Progenitor cell of endocrine pancreas (in vitro differentiated cells): ENCODE measurements around the gene TMEM240. TPM values are rescaled to one million over a fixed set of nuclear protein-coding genes. Genes with fewer than 3 reads are reported as not detected.
"Not testable (repeated sequence)": the region's sequence is repeated elsewhere in the genome, so short reads cannot be mapped to it uniquely, and the experiment has no call there.

Experiments used
- DNase-seq: peaks from one replicate; pipeline ENCODE4 v3.0.0; 2021; ENCODE audit warnings: low spot score; ENCODE audit not compliant: unreplicated experiment
- H3K27ac Mint-ChIP-seq: 2 replicates; pipeline ENCODE4 v1.8.0; 2021; ENCODE audit warnings: mild to moderate bottlenecking, moderate library complexity, mixed read lengths
- H3K27me3 Mint-ChIP-seq: 2 replicates; pipeline ENCODE4 v1.8.0; 2021; ENCODE audit warnings: mixed read lengths
- H3K36me3 Mint-ChIP-seq: 2 replicates; pipeline ENCODE4 v1.8.0; 2022; ENCODE audit warnings: mixed read lengths; ENCODE audit not compliant: insufficient read depth
- H3K4me1 Mint-ChIP-seq: 2 replicates; pipeline ENCODE4 v1.8.0; 2021; ENCODE audit warnings: low read depth, mixed read lengths
- H3K4me3 Mint-ChIP-seq: 2 replicates; pipeline ENCODE4 v1.8.0; 2021; ENCODE audit warnings: low read depth, mild to moderate bottlenecking, moderate library complexity, mixed read lengths
- H3K9me3 Mint-ChIP-seq: 2 replicates; pipeline ENCODE4 v1.8.0; 2021; ENCODE audit warnings: low read depth, mixed read lengths
- total RNA-seq: library from RNA; stranded (reverse); gene quantifications from 2 replicates; pipeline ENCODE4 v1.2.1, GENCODE V29; 2021
- TF ChIP-seq, protein P1 (sequence below): fragments of 200-600 bp; sonication (generic); IDR thresholded peaks from one replicate; pipeline ENCODE4 v1.5.0; 2021; ENCODE audit warnings: antibody characterized with exemption, mild to moderate bottlenecking; ENCODE audit not compliant: unreplicated experiment

Gene TMEM240
- total RNA-seq, 1 donor from 2014 or later, result 6.6 TPM

DNA sequence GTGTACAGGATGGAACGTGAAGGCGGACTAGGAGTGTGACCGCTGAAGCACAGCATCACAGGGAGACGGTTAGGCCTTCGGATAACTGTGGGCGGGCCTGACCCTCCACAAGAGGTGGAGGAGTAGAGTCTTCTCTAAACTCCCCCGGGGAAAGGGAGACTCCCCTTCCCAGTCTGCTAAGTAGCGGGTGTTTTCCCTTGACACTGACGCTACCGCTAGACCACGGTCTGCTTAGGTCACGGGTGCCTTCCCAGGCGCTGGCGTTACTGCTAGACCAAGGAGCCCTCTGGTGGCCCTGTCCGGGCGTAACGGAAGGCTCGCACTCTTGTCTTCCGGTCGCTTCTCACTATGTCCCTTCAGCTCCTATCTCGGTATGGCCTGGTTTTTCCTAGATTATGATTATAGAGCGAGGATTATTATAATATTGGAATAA, 35.0 kb downstream of the TMEM240 start:
- H3K36me3 Mint-ChIP-seq, H3K27me3 Mint-ChIP-seq, H3K4me1 Mint-ChIP-seq, H3K9me3 Mint-ChIP-seq, DNase-seq: not testable (repeated sequence)
- TF ChIP-seq, protein P1, sequence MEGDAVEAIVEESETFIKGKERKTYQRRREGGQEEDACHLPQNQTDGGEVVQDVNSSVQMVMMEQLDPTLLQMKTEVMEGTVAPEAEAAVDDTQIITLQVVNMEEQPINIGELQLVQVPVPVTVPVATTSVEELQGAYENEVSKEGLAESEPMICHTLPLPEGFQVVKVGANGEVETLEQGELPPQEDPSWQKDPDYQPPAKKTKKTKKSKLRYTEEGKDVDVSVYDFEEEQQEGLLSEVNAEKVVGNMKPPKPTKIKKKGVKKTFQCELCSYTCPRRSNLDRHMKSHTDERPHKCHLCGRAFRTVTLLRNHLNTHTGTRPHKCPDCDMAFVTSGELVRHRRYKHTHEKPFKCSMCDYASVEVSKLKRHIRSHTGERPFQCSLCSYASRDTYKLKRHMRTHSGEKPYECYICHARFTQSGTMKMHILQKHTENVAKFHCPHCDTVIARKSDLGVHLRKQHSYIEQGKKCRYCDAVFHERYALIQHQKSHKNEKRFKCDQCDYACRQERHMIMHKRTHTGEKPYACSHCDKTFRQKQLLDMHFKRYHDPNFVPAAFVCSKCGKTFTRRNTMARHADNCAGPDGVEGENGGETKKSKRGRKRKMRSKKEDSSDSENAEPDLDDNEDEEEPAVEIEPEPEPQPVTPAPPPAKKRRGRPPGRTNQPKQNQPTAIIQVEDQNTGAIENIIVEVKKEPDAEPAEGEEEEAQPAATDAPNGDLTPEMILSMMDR, result peak; percentile 34
- Mint-ChIP-seq H3K27ac (peak overlapping the region; percentile 95), H3K4me3 (peak overlapping the region; percentile 62)

DNA sequence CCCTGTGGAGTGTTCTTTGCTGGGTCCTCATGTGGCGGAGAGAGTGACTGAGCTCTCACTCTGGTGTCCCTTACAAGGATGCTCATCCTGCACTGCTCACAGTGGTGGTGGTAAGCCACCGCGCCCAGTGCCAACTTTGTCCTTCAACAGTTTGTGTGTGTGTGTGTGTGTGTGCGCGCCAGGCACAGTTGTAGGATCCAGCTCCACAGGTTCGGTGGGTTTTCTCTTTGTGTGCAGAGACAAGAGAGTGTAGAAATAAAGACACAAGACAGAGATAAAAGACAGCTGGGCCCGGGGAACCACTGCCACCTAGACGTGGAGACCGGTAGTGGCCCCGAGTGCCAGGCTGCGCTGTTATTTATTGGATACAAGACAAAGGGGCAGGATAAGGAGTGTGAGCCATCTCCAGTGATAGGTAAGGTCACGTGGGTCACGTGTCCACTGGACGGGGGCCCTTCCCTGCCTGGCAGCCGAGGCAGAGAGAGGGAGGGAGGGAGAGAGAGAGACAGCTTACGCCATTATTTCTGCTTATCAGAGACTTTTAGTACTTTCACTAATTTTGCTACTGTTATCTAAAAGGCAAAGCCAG, 35.6 kb downstream of the TMEM240 start:
- TF ChIP-seq, protein P1, result peak; percentile 66
- not testable (repeated sequence) for H3K36me3 Mint-ChIP-seq, H3K27me3 Mint-ChIP-seq, H3K4me1 Mint-ChIP-seq, H3K9me3 Mint-ChIP-seq
- H3K27ac Mint-ChIP-seq, result peak overlapping the region; percentile 95
- peak; percentile 39 for DNase-seq
- H3K4me3 Mint-ChIP-seq, result peak overlapping the region; percentile 62

DNA sequence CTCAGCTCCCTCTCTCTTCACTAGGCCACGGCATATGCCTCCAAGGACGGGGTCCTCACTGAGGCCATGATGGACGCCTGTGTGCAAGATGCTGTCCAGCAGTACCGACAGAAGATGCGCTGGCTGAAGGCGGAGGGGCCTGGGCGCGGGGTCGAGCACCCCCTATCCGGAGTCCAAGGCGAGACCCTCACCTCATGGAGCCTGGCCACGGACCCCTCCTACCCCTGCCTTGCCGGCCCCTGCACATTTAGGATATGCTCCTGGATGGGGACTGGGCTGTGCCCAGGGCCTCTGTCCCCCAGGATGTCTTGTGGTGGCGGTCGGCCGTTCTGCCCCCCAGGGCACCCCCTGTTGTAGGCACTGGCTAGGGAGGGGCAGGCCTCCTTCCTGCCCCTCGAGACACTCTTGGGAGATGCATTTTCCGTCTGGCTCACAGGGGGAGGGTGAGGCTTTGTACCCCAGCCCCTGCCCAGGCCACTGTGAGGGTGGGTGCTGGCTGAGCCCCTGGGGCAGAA, 44.9 kb downstream of the TMEM240 start:
- H3K4me3 Mint-ChIP-seq, DNase-seq, H3K27me3 Mint-ChIP-seq, H3K4me1 Mint-ChIP-seq, H3K9me3 Mint-ChIP-seq, H3K27ac Mint-ChIP-seq: not testable (repeated sequence)
- H3K36me3 Mint-ChIP-seq, result peaks cover 26% of the 10 kb centered on the region

DNA sequence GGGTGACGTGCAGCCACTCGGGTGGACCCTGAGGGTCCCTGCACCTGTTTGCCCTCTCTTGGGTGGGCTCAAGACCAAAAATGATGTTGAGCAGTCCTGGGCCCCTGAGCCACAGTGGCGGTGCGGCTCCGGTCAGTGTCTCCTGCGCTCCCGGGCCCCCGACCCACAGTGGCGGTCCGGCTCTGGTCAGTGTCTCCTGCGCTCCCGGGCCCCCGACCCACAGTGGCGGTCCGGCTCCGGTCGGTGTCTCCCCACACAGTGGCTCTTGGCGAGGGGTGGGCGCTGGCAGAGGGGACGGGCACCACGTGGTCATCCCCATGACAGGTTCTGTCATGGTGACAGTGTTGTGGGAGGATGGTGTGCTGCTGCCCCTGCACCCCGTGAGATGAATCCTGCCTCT, 46.1 kb downstream of the TMEM240 start:
- not testable (repeated sequence) for H3K4me1 Mint-ChIP-seq, DNase-seq, H3K4me3 Mint-ChIP-seq, H3K27ac Mint-ChIP-seq, H3K9me3 Mint-ChIP-seq, H3K27me3 Mint-ChIP-seq
- peaks cover 31% of the 10 kb centered on the region for H3K36me3 Mint-ChIP-seq

DNA sequence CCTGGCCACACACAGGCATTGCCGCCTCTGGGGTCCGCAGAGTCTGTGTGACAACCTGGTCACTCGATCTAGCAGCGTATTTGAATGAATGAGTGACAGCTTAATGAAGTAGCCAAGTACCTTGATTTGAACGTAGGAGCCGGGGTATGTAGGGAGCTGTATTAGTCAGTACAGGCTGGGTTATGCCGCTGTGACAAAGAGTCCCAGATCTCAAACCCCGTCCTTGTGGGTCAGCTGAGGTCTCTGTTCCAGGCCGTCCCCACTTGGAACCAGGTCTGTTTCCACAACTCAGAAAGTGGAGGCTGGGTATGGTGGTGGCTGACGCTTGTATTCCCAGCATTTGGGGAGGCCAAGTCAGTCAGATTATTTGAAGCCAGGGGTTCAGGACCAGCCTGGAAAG, 48.8 kb downstream of the TMEM240 start:
- Mint-ChIP-seq H3K27me3 (no peaks in the 10 kb centered on the region), H3K4me1 (no peaks in the 10 kb centered on the region), H3K4me3 (no peak overlapping the region), H3K27ac (no peak overlapping the region), H3K9me3 (peaks cover 8% of the 10 kb centered on the region), H3K36me3 (peaks cover 35% of the 10 kb centered on the region)
- DNase-seq, result no peak
- TF ChIP-seq, protein P1, result no peak

DNA sequence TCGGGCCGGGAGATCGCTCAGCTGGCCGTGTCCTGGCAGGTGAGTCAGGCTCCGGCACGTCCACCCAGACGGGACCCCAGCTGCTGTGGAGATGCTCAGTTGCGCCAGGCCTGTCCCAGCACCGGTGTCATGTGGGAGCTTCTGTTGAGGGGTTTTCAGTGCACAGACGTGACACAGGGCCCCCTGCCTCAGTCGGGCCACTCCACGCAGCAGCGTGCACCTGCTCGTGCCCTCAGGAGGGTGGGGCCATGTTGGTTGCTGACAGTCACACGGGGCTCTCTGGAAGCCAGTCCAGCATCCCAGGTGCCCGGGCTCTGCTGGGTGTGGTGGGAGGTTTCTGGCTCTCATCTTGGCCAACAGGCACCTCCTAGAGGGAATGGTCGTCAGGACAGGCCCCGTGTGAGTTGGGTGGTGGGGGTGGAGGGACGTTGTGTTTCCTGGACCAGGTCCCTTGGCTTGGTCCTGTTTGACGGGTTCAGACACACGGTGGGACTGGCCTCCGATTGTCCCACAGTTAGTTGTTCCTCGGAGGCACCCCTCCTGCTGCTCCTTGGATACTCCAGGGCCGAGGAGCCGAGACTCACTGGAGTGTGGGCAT, 49.7 kb downstream of the TMEM240 start:
- Mint-ChIP-seq H3K36me3 (peaks cover 35% of the 10 kb centered on the region), H3K9me3 (peaks cover 8% of the 10 kb centered on the region), H3K4me1 (no peaks in the 10 kb centered on the region), H3K4me3 (no peak overlapping the region), H3K27me3 (no peaks in the 10 kb centered on the region), H3K27ac (no peak overlapping the region)
- DNase-seq, result no peak
- TF ChIP-seq, protein P1, result no peak
